Measurements from ENCODE around the gene SPATA2L.

DNA sequence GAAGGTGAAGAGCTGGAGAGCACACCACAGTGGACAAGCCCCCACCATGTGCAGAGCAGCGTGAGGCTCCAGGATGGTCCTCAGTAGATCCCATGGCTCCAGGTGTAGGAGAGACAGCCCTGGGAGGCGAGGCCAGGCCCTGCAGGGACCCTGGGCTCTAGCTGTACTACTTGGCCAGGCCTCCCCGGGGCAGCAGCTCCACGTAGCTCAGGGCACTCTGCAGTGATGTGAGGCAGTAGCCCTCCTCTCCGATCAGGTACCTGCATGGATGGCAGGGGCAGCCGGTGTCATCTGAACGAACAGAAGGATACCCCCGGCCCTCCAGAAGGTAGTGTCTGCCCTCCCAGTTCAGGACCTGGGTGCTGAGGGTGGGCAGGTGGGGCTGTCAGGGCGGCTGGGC, 6.2 kb upstream of the SPATA2L start:
- TF ChIP-seq CTCF (conservative IDR thresholded peaks at IDR 0.05): no peak
- TF ChIP-seq ZFX (IDR thresholded peaks at IDR 0.05): no peak

All from C4-2B (cell line).